GM12878 (cell line): ENCODE results near the gene ACADS.

Source experiments
- BHLHE40 ChIP-seq, 2 experiments: fragments of 450-650 bp in 1 of 2; IDR thresholded peaks; 2 replicates each; pipeline ENCODE4 v1.6.1; 2011 to 2017; ENCODE audit warnings: low read depth in 2 of 2, borderline replicate concordance in 1 of 2, improper control_type of control experiment in 1 of 2, low read length in 1 of 2, mild to moderate bottlenecking in 1 of 2
- DPF2 ChIP-seq: fragments of 450-650 bp; IDR thresholded peaks from 2 replicates; pipeline ENCODE4 v1.6.1; 2017; ENCODE audit warnings: mild to moderate bottlenecking
- MAX ChIP-seq: IDR thresholded peaks from 2 replicates; pipeline ENCODE4 v1.6.1; 2012; ENCODE audit warnings: low read depth, low read length, improper control_type of control experiment
- POLR2A ChIP-seq: IDR thresholded peaks from 2 replicates; pipeline ENCODE4 v1.6.1; 2011; ENCODE audit warnings: low read depth, mild to moderate bottlenecking, low read length
- POLR2AphosphoS5 ChIP-seq: IDR thresholded peaks from 2 replicates; pipeline ENCODE4 v1.6.1; 2011; ENCODE audit warnings: mild to moderate bottlenecking, low read length, inconsistent platforms
- SRF ChIP-seq, 2 experiments: IDR thresholded peaks; 2 replicates each; pipeline ENCODE4 v1.6.1; 2011; ENCODE audit warnings: low read depth in 2 of 2, low read length in 2 of 2, mild to moderate bottlenecking in 1 of 2, moderate library complexity in 1 of 2

DNA sequence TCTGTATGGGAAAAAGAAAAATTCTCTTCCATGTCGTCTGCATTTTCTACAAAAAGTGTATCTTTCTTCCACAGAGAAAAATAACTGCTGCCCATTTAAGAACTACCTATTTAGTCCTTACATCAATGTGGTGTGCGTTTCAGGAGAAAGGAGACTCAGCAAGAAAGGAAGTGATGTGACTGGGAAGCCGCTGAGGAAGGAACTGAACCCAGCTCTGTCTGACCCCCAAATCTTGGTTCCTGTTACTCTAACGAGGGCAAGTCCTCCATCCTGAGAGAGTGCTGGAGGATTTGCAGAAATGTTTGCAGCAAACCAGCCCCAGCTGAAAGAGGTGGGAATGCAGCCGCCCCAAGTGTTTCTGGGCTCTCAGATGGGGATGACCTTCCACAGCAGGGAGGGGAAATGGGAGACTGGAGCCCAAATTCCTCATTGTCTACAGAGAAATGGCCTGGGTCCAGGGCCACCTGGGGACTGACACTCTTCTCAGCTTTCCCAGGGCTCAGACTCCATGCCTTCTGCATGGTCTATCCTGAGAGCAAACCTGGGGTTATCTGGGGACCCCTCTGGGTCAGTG, 45.4 kb upstream of the ACADS start:
- no peak for TF ChIP-seq DPF2
- TF ChIP-seq MAX, result no peak
- TF ChIP-seq POLR2AphosphoS5, result no peak
- no peak for TF ChIP-seq POLR2A
- no peak for TF ChIP-seq SRF (IDR thresholded peaks at IDR 0.05; ENCODE audit: low read depth in 2 of 2, low read length in 2 of 2)
- TF ChIP-seq BHLHE40 (IDR thresholded peaks at IDR 0.05; ENCODE audit: borderline replicate concordance in 1 of 2, low read depth in 2 of 2, low read length in 1 of 2), result no peak
